Fibroblast of pulmonary artery (primary cell): Measurements from ENCODE around the gene C9orf50.

Experiments used
- DNase-seq: peaks from one replicate; pipeline ENCODE4 v3.0.0-alpha.2; 2010; ENCODE audit warnings: low read depth
- H3K4me3 ChIP-seq: replicated peaks from 2 replicates; pipeline ENCODE4 v1.5.1; 2011; ENCODE audit warnings: low read depth, mild to moderate bottlenecking, control low read depth, low read length, moderate library complexity
- TF ChIP-seq, protein P1 (sequence below): IDR thresholded peaks from 2 replicates; pipeline ENCODE4 v1.5.1; 2011; ENCODE audit warnings: mild to moderate bottlenecking, control low read depth, low read length, inconsistent platforms; ENCODE audit errors: missing control alignments

Gene C9orf50

DNA sequence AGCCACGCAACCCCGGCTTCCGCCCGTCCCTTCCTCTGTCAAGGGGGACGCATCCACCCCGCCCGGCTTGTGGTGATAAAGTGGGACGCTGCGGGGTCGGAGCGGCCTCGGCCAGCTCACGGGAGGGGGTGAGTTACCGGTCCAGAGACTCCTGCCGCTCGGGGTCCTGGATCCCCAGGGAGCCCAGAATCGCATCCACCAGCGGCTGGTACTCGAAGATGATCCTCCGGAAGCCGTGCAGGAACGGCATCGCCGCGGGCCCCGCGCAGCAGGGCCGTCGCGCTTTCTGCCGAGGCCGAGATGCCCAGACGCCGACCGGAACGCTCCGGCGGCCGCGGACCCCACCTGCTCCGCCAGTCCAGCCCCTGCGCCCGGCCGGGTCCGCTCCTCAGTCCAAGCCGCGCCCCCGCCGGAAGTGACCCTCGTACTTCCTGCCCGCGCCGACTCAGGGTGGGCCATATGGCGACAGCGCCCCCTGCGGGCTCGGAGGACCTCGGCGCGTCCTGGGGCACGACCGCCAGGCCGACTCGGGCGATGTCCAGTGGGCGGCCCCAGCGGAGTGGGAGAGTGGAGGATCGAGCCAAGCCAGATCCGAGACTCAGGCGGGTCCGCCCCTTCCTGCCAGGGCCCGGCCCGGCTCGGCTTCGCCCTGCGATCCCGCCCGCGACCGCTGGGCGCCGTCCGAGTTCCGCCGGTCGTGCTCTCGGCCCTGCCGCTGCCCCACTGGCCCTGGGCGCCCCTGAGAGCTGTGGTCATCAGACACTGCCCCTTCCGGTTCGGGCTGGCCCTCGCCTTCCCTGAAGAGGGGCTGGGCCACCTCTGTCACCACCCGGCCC lies 21.1 kb upstream of the C9orf50 start, which contains the start of gene ASB6:
ASB6 (minus strand) TSS at position 402 of the 836 bp plus-strand sequence; CDS start at position 250, 152 bp downstream.
- peak within 1 kb of the TSS; percentile 90 for H3K4me3 ChIP-seq
- DNase-seq = peak; percentile 98
- TF ChIP-seq, protein P1, sequence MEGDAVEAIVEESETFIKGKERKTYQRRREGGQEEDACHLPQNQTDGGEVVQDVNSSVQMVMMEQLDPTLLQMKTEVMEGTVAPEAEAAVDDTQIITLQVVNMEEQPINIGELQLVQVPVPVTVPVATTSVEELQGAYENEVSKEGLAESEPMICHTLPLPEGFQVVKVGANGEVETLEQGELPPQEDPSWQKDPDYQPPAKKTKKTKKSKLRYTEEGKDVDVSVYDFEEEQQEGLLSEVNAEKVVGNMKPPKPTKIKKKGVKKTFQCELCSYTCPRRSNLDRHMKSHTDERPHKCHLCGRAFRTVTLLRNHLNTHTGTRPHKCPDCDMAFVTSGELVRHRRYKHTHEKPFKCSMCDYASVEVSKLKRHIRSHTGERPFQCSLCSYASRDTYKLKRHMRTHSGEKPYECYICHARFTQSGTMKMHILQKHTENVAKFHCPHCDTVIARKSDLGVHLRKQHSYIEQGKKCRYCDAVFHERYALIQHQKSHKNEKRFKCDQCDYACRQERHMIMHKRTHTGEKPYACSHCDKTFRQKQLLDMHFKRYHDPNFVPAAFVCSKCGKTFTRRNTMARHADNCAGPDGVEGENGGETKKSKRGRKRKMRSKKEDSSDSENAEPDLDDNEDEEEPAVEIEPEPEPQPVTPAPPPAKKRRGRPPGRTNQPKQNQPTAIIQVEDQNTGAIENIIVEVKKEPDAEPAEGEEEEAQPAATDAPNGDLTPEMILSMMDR = peak; percentile 53

DNA sequence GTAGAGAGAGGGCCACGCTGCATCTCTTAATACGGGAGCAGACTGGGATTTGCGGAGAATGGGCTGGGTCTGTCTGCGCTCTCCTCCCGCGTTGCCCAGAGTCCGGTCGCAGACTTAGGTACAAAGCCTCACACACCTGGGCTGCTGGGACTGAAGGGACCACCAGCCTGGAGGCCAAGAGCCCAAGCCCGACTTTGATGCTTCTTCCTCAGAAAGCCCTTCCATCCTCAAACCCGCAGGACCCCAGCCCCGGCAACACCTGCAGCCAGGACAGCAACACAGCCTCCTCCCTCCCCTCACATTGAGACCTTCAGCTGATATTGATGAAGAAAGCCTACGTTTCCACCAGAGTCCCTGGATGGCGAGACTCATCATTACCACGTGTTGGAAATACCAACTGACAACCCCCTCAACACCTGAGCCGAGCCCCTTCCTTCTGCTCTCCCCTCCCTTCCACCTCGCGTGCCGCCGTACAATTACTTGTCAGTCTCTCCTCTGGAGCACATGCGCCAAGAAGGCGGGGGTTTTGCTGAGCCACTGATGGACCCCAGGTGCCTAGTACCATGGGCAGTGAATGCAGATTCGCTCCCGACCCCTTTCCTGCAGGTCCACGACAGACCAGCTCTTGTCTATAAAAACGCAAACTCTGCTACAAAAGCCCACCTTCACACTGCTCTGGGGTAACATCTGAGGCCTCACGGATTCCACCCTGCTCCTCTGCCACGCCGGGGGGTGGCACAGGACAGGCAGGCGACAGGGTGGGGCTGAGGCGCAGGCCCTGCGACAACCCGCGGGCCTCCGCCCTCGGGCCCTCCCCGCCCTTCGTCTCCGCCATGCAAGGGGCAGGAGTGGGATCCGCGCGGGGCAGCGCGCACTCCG lies 20.2 kb upstream of the C9orf50 start:
- no peak for DNase-seq
- TF ChIP-seq, protein P1 = no peak
- peak overlapping the region; percentile 90 for H3K4me3 ChIP-seq

DNA sequence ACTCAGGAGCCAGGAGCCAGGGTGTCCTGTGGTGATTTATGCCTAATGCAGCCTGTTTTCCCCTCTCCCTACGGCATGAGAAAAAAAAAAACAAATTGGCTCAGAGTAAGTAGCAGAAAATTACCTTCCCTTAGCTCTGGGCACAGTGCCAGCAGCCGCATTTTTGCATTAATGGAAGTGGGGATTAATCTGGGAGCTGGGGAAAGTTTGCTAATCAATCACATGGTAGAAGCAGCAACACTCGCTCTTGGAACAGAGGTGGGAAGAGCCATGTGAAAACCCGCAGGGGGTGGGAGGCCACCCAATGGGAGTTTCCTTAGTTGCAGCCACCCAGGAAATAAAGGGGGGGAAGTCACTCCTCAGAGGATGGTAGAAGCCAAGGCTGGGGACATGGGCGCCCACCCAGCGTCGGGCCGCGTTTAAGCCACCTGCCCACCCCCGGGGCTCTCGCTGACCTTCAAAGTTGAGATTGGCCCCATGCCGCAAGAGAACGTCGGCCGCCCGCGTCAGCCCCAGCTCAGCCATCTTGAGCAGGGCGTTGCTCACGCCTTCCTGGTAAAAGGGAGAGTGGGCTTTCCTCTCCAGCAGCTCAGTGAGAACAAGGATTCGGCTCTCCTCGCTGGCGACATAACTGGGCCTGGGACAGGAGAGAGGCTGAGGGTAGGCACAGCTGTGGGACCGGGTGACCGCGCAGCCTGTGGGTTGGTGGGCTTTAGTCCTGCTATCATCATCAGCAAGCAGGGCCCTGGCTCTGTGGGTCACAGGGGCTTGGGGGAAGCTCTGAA lies 19.4 kb upstream of the C9orf50 start:
- H3K4me3 ChIP-seq = peak overlapping the region; percentile 90
- peak; percentile 52 for DNase-seq
- TF ChIP-seq, protein P1 = no peak

DNA sequence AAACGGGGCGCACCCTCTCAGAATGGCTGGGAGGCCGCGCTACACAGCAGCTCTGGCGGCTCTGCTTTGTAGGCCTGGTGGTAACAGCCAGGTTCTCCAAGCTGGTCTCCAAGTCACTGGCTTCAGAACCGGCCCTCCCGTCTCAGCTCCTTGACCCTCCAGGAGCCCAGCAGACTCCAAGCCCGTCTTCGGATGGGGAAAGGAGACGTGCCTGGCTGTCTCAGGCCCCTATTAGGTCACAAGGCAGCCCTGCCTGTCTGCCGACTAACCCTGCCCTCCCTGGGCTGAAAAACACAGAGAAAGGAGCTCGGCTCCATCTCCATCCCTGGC lies 18.8 kb upstream of the C9orf50 start:
- no peak for DNase-seq
- no peak overlapping the region for H3K4me3 ChIP-seq
- TF ChIP-seq, protein P1 = no peak

DNA sequence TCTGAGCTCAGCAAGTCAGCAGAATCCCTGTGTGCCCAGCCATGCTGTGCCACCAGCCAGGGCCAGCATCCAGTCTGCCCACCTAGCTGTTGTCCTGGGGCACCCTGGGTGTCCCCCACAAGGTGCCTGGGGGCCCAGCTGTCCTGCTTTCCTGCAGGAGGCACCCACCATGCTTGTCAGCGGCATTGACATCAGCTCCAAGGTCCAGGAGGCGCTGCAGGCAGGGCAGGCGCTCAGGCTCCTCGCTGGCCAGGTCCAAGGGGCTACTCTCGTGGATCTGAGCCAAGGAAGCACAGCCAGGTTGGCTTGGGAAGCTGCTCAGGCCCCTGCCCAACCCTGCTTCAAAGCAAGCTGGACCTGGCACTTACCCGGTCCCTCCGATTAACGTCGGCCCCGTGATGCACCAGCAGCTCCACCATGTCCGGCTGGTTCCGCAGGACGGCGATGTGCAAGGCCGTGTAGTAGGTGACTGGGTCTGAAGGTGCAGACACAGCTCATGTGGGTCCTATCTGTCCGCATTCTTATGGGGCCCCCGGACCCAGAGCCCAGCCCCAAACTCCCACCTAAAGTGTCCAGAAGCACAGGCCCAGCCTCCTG lies 18.2 kb upstream of the C9orf50 start:
- H3K4me3 ChIP-seq = no peak overlapping the region
- TF ChIP-seq, protein P1 = no peak
- DNase-seq = no peak
